Tibial nerve (tissue), 4 donors: ENCODE results near the gene ZFHX2. TPM values are rescaled to one million over a fixed set of nuclear protein-coding genes. Genes with fewer than 3 reads are reported as not detected.
"Not testable (repeated sequence)": the region's sequence is repeated elsewhere in the genome, so short reads cannot be mapped to it uniquely, and the experiment has no call there.

Experiments
- DNase-seq, 2 donors: peaks; one replicate each; pipeline ENCODE4 v3.0.0-alpha.2; 2019; ENCODE audit warnings: low spot score in 2 of 2
- H3K27ac ChIP-seq, 4 donors: fragments of 200-600 bp; sonication (generic) in 3 of 4; one replicate each; pipeline ENCODE4 v1.5.1; 2017 to 2019; ENCODE audit warnings: mild to moderate bottlenecking in 1 of 4
- H3K27me3 ChIP-seq, 2 donors: fragments of 200-600 bp; sonication (generic) in 1 of 2; one replicate each; pipeline versions ENCODE4 v1.5.1 to v1.6.0; 2017 to 2019
- H3K36me3 ChIP-seq, 3 donors: fragments of 200-600 bp; sonication (generic); one replicate each; pipeline ENCODE4 v1.5.1; 2018 to 2019
- H3K4me1 ChIP-seq, 4 donors: fragments of 200-600 bp; sonication (generic) in 3 of 4; one replicate each; pipeline ENCODE4 v1.5.1; 2017 to 2019
- H3K4me3 ChIP-seq, 4 donors: fragments of 200-600 bp; sonication (generic) in 3 of 4; one replicate each; pipeline ENCODE4 v1.5.1; 2017 to 2019; ENCODE audit warnings: mild to moderate bottlenecking in 1 of 4, moderate library complexity in 1 of 4
- H3K9me3 ChIP-seq, 4 donors: fragments of 200-600 bp; sonication (generic) in 3 of 4; one replicate each; pipeline ENCODE4 v1.5.1; 2017 to 2019
- CTCF ChIP-seq, 5 experiments: fragments of 200-600 bp in 3 of 5; fragments of 450-650 bp in 2 of 5; sonication (generic) in 3 of 5; IDR thresholded peaks; one replicate each; pipeline ENCODE4 v1.5.1; 2016 to 2019; ENCODE audit warnings: antibody characterized with exemption in 5 of 5, mild to moderate bottlenecking in 3 of 5, moderate library complexity in 2 of 5
- EP300 ChIP-seq, 2 donors: sonication (generic); formaldehyde crosslinking; IDR thresholded peaks; one replicate each; pipeline ENCODE4 v1.6.1; 2017; ENCODE audit warnings: antibody characterized with exemption in 2 of 2, mild to moderate bottlenecking in 1 of 2
- POLR2A ChIP-seq, 2 donors: fragments of 450-650 bp; IDR thresholded peaks; one replicate each; pipeline ENCODE4 v1.6.1; 2017; ENCODE audit warnings: antibody characterized with exemption in 2 of 2, mild to moderate bottlenecking in 2 of 2, moderate library complexity in 2 of 2
- WGBS, 2 donors: methylation state at CpG; one replicate each; pipeline ENCODE4 v1.1.5; 2018; 5-methylcytosine and 5-hydroxymethylcytosine counted together
- total RNA-seq, 4 donors: library from RNA; depleted of rRNA; stranded (reverse); fragments of >200 nt; gene quantifications; one replicate each; pipeline ENCODE4 v1.1.0, GENCODE V29; 2016

ZFHX2 gene
- total RNA-seq, 4 donors from 2014 or later: 2.1 to 3.9 (median 2.6) TPM

GRCh38 chr14:23539248-23540140 lies 12.1 kb downstream of the ZFHX2 start:
- WGBS, 2 donors: 36 to 38% methylated on average over 10 of the region's 10 CpGs
- Histone ChIP-seq H3K9me3 (no peaks in the 10 kb centered on the region), H3K36me3 (peaks cover 0 to 9% (median 0%) of the 10 kb centered on the region in 3 donors), H3K4me1 (peaks cover 0 to 17% (median 4%) of the 10 kb centered on the region in 4 donors), H3K27me3 (no peaks in the 10 kb centered on the region), H3K4me3 (no peak overlapping the region), H3K27ac (peak overlapping the region in 1 of 4 donors; percentile 51)
- DNase-seq: no peak
- TF ChIP-seq EP300 (IDR thresholded peaks at IDR 0.05) (no peak), CTCF (IDR thresholded peaks at IDR 0.05) (peak; percentile 58 to 72 (median 63))

- DNase-seq: no peak
- Histone ChIP-seq H3K27me3 (no peaks in the 10 kb centered on the region), H3K9me3 (no peaks in the 10 kb centered on the region), H3K4me3 (no peak overlapping the region), H3K36me3 (peaks cover 0 to 16% (median 0%) of the 10 kb centered on the region in 3 donors), H3K27ac (peak overlapping the region in 1 of 4 donors; percentile 56), H3K4me1 (peaks cover 0 to 15% (median 4%) of the 10 kb centered on the region in 4 donors)
- TF ChIP-seq POLR2A (IDR thresholded peaks at IDR 0.05) (no peak), CTCF (IDR thresholded peaks at IDR 0.05) (no peak), EP300 (IDR thresholded peaks at IDR 0.05) (no peak)
- 27 to 30% methylated on average over 7 of the region's 7 CpGs for WGBS, 2 donors
These were observed 12.8 kb downstream of the ZFHX2 start for GRCh38 chr14:23538785-23539184.

- Histone ChIP-seq H3K27ac (peak overlapping the region in 1 of 4 donors; percentile 56), H3K4me3 (no peak overlapping the region), H3K27me3 (no peaks in the 10 kb centered on the region), H3K9me3 (no peaks in the 10 kb centered on the region), H3K4me1 (peaks cover 0 to 15% (median 4%) of the 10 kb centered on the region in 4 donors), H3K36me3 (peaks cover 0 to 22% (median 0%) of the 10 kb centered on the region in 3 donors)
- 55 to 57% methylated on average over 10 of the region's 10 CpGs for WGBS, 2 donors
- TF ChIP-seq POLR2A (IDR thresholded peaks at IDR 0.05) (no peak), CTCF (IDR thresholded peaks at IDR 0.05) (no peak), EP300 (IDR thresholded peaks at IDR 0.05) (no peak)
- DNase-seq: no peak
These were observed 13.4 kb downstream of the ZFHX2 start for GRCh38 chr14:23538050-23538718.

- Histone ChIP-seq H3K4me3 (no peak overlapping the region), H3K9me3 (no peaks in the 10 kb centered on the region), H3K4me1 (peaks cover 0 to 15% (median 4%) of the 10 kb centered on the region in 4 donors), H3K36me3 (peaks cover 0 to 22% (median 0%) of the 10 kb centered on the region in 3 donors), H3K27ac (no peak overlapping the region), H3K27me3 (no peaks in the 10 kb centered on the region)
- TF ChIP-seq EP300 (IDR thresholded peaks at IDR 0.05) (no peak), CTCF (IDR thresholded peaks at IDR 0.05) (no peak), POLR2A (IDR thresholded peaks at IDR 0.05) (no peak)
- no peak for DNase-seq
- WGBS, 2 donors: 56 to 62% methylated on average over 12 to 13 of the region's 13 CpGs
These were observed 14.1 kb downstream of the ZFHX2 start for GRCh38 chr14:23537351-23538049.

- not testable (repeated sequence) for H3K9me3 ChIP-seq, H3K4me3 ChIP-seq, DNase-seq, H3K27me3 ChIP-seq, H3K27ac ChIP-seq
- H3K36me3 ChIP-seq: peaks cover 0 to 22% (median 0%) of the 10 kb centered on the region in 3 donors
- 73 to 84% methylated on average over 6 of the region's 6 CpGs for WGBS, 2 donors
- peaks cover 0 to 15% (median 4%) of the 10 kb centered on the region in 4 donors for H3K4me1 ChIP-seq
These were observed 14.7 kb downstream of the ZFHX2 start for GRCh38 chr14:23536906-23537305.
